ENCODE measurements around the gene METAP1D.

Gene METAP1D

DNA sequence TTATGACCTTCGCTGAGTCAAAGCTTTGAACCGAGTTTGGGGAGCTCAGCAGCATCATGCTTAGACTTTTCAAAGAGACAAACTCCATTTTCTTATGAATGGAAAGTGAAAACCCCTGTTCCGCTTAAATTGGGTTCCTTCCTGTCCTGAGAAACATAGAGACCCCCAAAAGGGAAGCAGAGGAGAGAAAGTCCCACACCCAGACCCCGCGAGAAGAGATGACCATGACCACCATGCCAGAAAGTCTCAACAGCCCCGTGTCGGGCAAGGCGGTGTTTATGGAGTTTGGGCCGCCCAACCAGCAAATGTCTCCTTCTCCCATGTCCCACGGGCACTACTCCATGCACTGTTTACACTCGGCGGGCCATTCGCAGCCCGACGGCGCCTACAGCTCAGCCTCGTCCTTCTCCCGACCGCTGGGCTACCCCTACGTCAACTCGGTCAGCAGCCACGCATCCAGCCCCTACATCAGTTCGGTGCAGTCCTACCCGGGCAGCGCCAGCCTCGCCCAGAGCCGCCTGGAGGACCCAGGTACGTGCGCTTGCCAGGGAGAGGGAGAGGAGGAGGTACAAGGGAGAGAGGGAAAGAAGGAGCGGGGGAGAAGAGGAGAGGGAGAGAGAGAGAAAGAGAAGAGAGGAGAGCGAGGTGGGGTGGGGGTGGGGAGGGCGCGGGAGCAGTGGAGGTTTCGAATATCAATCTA is 85.9 kb downstream of the METAP1D start, which contains the start of gene DLX1:
Gene DLX1, plus strand, starts transcription at position 48 of the 700 bp plus-strand sequence. Its CDS starts 171 bp downstream, at position 219.
- in situ Hi-C loops (cut with MboI; ENCODE audit: low sequenced_read_pairs, unreplicated experiment) = loop anchor here (25.0 kb wide), 2 partner anchors 1273 to 1373 kb away; partner anchors contain the start of genes GAD1 and SP5

DNA sequence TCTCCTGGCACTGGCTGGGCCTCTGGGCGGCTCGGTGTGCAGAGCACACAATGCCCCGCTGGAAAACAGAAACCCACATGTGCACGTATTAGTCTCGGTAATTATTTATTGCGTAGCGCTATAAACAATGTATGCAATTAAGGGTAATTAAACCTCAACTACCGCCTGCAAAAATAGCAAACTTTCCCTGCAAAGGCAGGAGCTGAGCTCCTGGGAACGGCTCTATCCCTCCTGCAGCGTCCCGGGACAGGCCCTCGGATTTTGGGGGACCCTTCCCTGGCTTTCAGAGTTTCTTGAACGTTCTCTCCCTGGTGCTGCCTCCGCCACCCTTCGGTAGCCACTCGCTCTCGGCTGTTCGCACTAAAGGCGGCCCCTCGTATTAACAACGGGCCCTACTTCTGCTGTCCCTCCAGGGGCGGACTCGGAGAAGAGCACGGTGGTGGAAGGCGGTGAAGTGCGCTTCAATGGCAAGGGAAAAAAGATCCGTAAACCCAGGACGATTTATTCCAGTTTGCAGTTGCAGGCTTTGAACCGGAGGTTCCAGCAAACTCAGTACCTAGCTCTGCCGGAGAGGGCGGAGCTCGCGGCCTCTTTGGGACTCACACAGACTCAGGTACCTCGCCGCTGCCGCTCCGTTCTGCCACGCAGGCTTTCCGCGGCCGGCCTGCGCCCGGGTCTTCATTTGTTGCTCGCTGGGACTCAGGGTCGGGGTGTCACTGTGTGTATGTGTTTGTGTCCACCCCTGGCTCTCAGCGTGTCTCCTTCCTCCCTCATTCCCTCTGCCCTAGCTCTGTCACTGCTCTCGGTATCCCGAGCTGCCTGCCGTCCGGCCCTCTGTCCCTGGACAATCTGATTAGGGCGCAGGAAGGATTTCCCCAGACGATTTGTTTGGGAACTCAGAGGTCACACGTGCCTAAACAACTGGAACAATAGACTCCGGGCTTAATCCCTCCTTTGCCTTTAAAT is 86.8 kb downstream of the METAP1D start:
- in situ Hi-C loops (cut with MboI; ENCODE audit: low sequenced_read_pairs, unreplicated experiment) = loop anchor here (25.0 kb wide), 2 partner anchors 1274 to 1374 kb away; partner anchors contain the start of genes GAD1 and SP5
- peak; percentile 69 for DNase-seq (ENCODE audit: low spot score)
- TF ChIP-seq, protein P1, sequence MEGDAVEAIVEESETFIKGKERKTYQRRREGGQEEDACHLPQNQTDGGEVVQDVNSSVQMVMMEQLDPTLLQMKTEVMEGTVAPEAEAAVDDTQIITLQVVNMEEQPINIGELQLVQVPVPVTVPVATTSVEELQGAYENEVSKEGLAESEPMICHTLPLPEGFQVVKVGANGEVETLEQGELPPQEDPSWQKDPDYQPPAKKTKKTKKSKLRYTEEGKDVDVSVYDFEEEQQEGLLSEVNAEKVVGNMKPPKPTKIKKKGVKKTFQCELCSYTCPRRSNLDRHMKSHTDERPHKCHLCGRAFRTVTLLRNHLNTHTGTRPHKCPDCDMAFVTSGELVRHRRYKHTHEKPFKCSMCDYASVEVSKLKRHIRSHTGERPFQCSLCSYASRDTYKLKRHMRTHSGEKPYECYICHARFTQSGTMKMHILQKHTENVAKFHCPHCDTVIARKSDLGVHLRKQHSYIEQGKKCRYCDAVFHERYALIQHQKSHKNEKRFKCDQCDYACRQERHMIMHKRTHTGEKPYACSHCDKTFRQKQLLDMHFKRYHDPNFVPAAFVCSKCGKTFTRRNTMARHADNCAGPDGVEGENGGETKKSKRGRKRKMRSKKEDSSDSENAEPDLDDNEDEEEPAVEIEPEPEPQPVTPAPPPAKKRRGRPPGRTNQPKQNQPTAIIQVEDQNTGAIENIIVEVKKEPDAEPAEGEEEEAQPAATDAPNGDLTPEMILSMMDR (IDR thresholded peaks at IDR 0.05; ENCODE audit: borderline replicate concordance, control extremely low read depth, extremely low read depth, insufficient read depth, missing control alignments) = no peak

More for the DNA sequence above, 85.9 kb downstream of the METAP1D start, which contains the start of gene DLX1:
- TF ChIP-seq, protein P1 (IDR thresholded peaks at IDR 0.05; ENCODE audit: borderline replicate concordance, control extremely low read depth, extremely low read depth, insufficient read depth, missing control alignments) = no peak
- DNase-seq (ENCODE audit: low spot score) = no peak

DNA sequence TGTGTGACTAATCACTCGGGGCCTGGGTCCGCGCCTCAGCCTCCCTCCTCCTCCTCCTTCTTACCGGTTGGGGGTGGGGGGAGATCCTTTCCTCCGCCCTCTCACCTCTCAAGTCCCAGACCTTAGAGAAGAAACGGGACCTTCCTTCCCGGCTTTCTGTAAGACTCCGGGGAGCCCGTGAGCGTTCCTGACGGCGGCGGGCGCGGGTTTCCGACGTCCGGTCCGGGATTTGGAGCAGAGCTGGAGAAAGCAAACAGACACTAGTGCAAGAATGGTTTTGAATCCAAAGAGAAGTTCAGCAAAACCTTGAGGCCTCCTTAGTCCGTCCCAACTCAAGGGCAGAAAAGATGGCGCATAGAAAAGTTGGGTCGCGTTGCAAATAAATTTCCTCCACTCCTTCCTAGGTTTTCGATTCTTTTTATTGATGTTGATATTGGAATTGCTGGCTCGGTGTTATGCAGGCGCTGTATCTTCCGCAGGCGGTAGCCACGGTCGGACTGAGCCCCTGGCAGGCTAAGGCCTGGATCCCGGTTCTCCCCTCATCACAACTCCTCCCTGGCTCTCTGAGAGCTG is 87.5 kb downstream of the METAP1D start:
- DNase-seq (ENCODE audit: low spot score) = peak; percentile 15
- in situ Hi-C loops (cut with MboI; ENCODE audit: low sequenced_read_pairs, unreplicated experiment) = loop anchor here (25.0 kb wide), 2 partner anchors 1275 to 1375 kb away; partner anchors contain the start of genes GAD1 and SP5
- TF ChIP-seq, protein P1 (IDR thresholded peaks at IDR 0.05; ENCODE audit: borderline replicate concordance, control extremely low read depth, extremely low read depth, insufficient read depth, missing control alignments) = no peak

DNA sequence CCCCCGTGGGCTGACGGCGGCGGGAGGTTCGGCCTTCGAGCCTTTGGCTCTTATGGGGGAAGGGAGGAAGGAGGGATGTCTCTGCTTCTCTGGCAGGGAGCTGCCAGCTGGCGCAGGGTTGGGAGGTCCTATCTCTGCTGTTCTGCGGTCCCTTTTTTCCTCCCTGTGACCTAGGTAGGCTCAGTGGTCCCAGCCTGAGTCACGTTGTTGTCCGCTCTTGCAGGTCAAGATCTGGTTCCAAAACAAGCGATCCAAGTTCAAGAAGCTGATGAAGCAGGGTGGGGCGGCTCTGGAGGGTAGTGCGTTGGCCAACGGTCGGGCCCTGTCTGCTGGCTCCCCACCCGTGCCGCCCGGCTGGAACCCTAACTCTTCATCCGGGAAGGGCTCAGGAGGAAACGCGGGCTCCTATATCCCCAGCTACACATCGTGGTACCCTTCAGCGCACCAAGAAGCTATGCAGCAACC is 88.1 kb downstream of the METAP1D start:
- in situ Hi-C loops (cut with MboI; ENCODE audit: low sequenced_read_pairs, unreplicated experiment) = loop anchor here (25.0 kb wide), 2 partner anchors 1276 to 1376 kb away; partner anchors contain the start of genes GAD1 and SP5
- peak; percentile 34 for DNase-seq (ENCODE audit: low spot score)
- TF ChIP-seq, protein P1 (IDR thresholded peaks at IDR 0.05; ENCODE audit: borderline replicate concordance, control extremely low read depth, extremely low read depth, insufficient read depth, missing control alignments) = no peak

DNA sequence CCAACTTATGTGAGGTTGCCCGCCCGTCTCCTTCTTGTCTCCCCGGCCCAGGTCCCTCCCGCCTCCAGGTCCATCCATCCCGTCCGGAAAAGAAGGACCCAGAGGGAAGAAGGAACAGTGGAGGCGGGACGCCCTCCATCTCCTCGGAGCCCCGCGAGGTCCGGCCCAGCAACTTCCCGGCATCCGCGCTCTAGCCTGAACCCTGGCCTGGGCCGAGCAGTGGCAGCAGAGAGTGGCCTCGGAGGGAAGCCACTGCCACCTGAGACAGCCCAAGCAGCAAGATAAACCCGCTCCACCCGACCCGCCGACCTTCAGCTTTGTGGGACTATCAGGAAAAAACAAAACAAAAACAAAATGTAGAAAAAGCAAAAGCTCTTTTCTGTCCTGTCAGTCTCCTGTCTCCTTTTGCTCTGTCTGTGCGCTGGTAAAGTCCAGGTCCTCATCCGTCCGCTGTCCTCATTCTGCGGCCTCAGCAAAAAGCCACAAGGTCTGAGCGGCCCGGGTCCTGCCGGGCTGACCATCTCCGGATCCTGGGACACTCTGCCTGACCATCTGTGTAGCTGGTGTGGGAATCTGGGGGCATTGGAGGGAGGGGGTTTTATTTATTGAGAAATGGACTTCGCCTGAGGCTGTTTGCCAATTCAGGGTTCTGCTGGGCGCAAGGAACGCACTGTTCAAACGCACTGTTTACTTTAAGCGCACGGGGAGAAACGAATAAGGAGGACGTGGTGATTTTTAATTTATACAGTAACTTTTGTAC is 88.7 kb downstream of the METAP1D start:
- DNase-seq (ENCODE audit: low spot score) = peak; percentile 34
- TF ChIP-seq, protein P1 (IDR thresholded peaks at IDR 0.05; ENCODE audit: borderline replicate concordance, control extremely low read depth, extremely low read depth, insufficient read depth, missing control alignments) = no peak
- in situ Hi-C loops (cut with MboI; ENCODE audit: low sequenced_read_pairs, unreplicated experiment) = loop anchor here (25.0 kb wide), 2 partner anchors 1276 to 1376 kb away; partner anchors contain the start of genes GAD1 and SP5

Data from GM13976 (cell line).